Uterus (tissue), 2 donors: ENCODE measurements around the gene NPHP4.

ENCODE experiments used
- POLR2A ChIP-seq, 2 donors: fragments of 450-650 bp; IDR thresholded peaks; one replicate each; pipeline ENCODE4 v1.6.1; 2016; ENCODE audit warnings: antibody characterized with exemption in 2 of 2, mild to moderate bottlenecking in 1 of 2, moderate library complexity in 1 of 2
- TF ChIP-seq, protein P1 (sequence below), 4 experiments: fragments of 200-600 bp in 2 of 4; fragments of 450-650 bp in 2 of 4; sonication (generic) in 2 of 4; IDR thresholded peaks; one replicate each; pipeline ENCODE4 v1.5.1; 2016 to 2019; ENCODE audit warnings: antibody characterized with exemption in 4 of 4, mild to moderate bottlenecking in 2 of 4, moderate library complexity in 1 of 4

DNA sequence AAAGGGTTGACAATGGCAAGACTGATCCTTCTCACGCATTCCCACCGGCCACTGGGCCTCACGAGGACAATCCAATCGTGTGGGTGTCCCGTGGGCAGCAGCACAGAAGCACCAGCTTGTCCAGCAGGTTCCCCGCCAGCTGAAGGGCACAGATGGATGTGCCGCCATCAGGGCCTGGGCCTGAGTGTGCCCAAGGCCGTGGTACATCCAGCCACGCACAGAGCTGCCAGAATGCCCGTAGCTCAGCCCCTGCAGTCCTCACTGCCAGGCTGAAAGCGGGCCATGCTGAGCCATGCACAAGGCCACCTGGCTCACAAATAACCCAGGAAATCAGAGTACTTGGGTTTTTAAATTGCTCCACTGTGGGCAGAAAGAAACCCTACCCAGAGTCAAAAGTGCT lies 7.0 kb downstream of the NPHP4 start:
- TF ChIP-seq POLR2A (IDR thresholded peaks at IDR 0.05): no peak
- TF ChIP-seq, protein P1, sequence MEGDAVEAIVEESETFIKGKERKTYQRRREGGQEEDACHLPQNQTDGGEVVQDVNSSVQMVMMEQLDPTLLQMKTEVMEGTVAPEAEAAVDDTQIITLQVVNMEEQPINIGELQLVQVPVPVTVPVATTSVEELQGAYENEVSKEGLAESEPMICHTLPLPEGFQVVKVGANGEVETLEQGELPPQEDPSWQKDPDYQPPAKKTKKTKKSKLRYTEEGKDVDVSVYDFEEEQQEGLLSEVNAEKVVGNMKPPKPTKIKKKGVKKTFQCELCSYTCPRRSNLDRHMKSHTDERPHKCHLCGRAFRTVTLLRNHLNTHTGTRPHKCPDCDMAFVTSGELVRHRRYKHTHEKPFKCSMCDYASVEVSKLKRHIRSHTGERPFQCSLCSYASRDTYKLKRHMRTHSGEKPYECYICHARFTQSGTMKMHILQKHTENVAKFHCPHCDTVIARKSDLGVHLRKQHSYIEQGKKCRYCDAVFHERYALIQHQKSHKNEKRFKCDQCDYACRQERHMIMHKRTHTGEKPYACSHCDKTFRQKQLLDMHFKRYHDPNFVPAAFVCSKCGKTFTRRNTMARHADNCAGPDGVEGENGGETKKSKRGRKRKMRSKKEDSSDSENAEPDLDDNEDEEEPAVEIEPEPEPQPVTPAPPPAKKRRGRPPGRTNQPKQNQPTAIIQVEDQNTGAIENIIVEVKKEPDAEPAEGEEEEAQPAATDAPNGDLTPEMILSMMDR (IDR thresholded peaks at IDR 0.05): no peak
